Activated effector memory CD4-positive, alpha-beta T cell treated with Interleukin-2 at 50 U/mL for 16 hours (primary cell): ENCODE measurements around the gene TTC7B.

Source experiments
- DNase-seq: peaks from one replicate; pipeline ENCODE4 v3.0.0-alpha.2; 2020

The TTC7B gene

DNA sequence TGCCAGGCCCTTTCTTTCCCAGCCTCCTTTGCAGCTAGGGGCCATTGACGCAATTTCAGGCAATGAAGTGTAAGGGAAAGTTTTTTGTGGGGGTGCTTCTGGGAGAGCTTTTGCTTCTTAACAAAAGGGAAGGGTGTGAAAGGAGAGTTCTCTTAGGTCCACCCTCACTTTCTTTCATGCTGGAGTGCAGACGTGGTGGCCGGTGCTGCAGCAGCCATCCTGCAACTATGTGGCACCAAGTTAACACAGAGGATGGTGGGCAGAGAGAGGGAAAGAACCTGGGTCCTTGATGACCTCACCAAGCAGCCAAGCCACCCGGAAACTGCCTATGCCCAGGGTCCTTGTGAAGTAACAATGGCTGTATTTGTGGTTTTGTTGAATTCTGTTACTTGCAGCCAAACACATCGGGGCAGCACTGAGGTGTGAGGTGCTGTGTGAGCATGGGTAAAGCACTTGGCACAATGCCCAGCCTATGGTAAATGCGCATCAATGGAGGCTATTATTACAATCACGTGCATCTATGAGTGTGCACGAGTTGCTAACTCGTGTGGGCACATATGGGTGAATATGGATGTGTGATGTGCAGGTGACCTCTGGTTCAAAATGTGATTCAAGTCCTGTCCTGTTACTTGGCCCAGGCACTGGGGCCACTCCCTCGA lies 296.8 kb downstream of the TTC7B start:
- DNase-seq = no peak

DNA sequence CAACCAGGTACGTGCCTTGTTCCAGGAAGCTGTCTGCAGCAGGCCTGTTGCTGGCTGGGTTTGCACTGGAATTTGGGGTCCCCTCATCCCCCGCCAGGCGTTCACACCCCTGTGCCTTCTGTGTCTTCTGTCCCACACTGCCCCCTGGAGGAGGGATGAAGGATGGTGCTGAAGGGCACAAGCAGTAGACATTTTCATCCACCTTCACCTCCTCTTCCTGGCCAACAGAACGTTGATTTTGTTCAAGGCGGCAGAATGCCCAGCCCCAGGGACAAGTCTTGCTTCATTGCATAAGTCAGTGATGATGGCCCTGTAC lies 297.3 kb downstream of the TTC7B start:
- DNase-seq = peak; percentile 10

DNA sequence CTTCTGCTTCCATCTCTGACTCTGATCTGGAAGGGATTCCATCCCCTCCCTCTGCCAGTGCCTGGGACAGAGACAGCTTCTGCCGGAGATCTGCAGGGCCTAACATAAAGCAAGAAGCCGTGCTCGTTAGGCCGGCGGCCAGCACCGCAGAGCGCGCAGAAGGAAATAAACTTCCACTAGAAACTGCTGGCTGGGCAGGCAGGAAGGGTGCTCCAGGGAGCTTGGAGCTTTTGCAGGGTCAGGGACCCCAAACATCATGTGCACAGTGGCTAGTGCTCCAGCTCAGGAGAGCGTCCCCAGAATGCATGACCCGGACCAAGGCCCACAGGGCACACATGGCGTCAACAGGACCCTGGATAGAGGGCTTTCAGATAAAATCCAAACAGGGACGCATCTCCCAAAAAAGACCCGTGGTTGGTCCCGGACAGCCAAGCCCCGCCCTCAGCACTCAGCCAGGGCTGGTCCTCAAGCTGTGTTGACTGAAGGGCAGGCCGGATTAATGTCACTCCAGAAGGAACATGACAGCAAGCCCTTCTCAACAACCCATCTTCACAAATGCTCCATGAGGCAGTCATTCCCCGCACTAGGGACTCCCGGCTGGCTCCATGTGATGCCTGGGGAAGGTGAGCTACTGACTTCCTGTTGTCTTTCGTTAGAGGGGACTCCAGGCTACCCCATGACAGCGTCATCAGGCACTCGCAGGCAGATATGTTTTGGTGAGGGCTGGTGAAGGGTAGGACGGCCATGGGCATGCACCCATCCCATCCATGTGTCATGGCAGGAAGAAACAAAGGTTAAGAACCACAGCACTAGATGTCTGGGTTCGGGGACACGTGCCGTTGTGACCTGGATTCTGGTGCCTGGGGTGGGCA lies 297.9 kb downstream of the TTC7B start:
- no peak for DNase-seq

DNA sequence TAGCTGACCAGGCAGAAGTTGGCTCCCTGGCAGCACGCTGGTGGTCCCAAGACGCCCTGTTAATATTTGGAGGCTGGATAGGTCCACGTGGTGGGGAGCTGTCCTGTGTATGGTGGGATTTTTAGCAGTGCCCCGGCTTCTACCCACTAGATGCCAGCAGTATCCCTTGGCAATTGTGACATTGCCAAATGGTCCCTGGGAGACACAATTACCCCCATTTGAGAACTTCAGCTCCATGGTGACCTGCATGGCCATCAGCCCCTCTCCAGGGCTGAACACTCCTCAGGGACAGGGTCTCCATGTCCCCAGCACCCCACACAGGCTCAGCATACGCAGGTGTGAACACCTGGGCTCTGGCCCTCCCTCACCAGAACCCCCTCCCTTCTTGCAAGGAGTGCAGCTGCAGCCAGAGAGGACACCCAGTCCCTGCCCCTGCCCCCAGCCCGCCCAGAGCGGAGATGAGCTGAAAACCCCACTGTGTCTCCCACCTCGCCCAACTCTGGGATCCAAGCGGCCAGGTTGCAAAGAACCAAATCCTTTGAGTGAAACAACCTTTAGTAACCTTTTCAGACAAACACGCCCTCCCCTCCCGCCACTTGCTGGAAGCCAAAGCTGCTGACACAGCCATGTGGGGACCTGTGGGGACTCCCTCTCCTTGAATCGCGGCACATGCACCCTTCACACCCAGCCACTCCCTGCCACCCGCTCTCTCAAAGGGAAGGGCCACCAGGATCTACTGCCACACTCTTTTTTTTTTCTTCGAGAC lies 299.0 kb downstream of the TTC7B start:
- no peak for DNase-seq

DNA sequence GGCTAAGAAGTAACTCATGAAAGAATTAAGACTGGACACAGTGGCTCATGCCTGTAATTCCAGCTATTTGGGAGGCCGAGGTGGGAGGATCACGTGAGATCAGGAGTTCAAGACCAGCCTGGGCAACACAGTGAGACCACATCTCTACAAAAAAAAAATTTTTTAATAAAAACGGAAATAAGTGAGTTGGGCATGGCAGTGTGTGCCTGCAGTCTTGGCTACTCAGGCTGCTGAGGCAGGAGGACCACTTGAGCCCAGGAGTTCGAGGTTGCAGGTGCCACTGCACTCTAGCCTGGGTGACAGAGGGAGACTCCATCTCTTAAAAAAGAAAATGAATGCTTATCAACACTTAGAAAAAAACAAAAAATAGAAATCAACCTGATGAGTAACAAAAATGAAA lies 301.7 kb downstream of the TTC7B start:
- no peak for DNase-seq

DNA sequence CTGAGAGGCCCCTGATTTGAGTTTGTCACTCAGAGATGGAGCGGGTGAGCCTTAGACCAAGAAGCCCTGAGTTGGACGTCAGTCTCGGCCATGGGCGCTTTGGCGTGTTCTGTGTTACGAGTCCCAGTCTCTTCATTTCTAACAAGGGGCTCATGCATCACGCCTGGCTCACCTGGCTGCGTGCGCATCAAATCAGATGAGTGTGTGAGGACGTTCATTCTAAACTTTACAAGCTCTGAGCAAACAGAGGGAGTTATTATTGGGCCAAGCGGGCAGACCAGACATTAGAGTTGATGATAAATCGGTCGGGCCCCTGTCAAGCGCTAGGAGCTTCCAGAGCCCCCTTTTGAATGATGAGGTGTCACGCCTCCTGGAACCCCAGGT lies 302.2 kb downstream of the TTC7B start:
- DNase-seq = no peak

DNA sequence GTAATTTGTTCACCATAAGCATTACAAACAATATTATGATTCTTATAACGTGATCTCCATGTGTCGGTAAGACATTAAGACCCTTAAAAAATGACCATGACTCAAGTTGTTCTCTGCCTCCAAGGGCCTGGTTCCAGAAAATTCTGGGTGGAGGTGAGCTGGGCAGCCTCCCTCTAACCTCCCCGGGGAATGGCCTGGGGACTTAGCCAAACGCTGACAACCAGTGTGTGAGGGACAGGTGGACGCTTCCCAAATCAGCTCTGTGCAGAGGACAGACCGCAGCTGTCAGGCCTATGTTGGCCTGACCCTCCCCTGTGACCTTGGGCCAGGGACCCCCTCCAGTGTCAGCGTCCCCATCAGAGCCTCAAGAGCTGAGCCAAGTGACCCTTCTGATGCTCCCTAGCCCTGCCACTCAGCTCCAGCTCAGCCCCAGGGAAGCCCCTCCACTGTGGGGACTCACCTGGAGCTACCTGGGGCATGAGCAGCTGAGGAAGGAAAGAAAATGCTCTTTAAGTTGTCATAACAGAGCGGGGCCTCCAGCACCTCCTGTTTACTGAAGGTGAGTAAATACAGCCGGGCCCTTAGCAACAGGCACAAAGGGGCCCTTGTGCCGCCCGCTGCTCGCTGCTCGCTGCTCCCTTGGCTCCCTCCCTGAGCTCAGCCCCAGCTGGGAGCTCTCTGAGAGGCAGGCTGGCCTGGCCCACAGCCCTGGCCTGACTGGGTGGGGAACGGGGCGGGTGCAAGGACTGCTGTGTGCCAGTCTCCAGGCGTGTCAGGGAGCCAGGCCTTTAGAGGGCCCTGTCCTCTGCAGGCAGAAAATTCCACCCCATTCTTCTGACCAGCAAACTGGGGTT lies 302.8 kb downstream of the TTC7B start:
- no peak for DNase-seq

DNA sequence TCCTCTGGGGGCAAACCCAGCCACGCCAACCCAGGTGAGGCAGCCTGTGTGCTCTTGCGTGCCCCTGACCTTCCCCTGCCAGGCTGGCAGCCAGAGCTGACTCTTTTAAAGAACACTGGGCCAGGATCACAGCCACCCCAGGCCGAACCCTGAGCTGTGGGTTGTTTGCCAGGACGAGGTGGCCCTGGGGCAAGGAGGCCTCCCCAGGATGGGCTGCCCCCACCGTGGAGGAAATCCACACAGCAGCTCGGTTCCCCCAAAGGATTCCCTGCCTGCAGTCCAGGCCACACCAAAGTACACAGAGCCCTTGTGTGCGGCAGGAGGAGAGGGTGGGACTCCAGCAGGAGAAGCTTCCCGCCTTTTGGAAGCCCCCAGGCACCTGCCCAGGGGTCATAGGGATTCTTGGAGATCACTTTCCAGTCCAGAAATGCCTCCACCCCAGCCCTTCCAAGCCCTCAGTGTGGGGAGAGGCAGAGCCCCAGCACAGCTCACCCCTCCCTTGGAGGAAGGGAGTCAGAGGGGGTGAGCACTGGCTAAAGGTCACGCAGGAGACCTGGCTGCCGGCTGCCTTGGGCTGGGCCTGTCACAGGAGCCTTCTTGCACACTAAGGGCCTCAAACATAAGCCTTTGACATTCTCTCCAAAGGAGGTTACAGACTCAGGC lies 303.8 kb downstream of the TTC7B start:
- no peak for DNase-seq

DNA sequence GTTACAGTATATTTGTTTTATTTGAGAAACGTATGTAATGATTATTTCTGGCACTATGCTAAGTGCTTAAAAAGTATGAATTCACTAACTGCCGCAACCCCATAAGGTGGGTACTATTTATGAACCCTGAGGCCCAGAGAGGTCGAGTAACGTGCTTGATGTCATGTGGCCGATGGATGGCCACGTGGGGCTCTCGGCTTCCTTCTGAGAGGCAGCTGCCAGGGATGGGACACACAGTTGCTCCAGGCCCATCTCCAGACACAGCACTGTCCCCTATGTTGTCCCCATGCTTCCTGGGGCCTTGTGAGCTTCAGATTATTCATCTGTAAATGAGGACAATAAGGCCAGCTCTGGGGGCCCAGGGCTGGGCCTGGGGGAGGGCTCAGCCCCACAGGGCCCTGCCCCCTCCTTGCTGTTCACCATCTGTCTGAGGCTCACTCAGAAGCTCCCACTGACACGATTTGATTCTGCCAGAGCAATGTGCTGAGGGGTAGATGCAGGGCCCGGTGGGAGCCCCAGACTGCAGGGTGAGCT lies 304.4 kb downstream of the TTC7B start:
- DNase-seq = no peak

DNA sequence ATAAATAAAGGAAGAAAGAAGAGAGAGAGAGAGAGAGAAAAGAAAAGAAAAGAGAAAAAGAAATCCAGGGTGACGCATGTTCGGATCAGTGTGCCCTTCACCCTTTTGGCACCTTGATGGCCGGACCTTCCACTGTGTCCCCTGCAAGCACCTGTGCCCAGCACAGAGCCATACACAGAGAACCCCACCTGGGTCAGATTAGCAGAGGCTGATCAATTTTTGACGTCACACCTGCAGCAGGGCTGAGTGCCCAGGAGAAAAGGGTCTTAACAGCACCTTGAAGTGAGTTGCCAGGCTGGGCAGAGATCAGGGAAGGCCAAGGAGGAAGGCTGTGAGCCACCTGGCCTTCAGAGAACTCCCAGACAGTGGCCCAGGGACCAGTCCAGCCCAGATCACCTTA lies 305.0 kb downstream of the TTC7B start:
- DNase-seq = no peak

DNA sequence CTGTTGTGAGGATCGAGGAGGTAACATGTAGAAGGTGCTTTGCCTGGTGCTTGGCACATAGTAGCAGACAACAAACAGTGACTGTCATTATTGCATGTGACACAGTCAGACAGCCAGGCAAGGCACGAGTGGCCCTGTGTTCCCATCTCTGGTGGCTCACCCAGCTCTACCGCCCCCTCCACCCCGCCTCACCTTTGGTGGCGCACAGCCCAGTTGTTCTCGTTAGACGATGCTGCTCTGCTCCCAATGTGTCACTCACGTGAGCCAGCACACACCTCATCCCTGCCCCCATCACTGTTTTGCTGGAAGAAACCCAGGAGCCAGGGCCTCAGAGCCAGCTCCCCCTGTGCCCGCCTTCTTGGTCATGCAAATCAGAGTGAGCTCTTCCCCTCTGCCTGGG lies 306.1 kb downstream of the TTC7B start:
- DNase-seq = no peak

DNA sequence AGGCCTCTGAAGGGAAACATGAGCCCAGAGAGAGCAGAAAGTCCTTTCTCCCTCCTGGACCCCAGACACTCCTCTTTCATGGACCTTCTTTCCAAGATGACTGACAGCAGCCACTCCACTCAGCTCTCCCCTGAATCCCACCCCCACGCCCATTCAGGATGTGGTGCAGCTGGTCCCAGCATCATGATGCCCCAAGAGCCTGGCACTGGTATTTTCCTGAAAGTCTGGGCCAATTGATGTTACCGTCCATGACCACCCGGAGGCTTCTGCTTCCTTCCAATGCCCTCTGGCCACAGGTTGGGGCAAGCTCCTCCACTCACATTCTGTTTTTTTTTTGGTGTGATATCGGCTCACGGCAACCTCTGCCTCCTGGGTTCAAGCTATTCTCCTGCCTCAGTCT lies 306.8 kb downstream of the TTC7B start:
- no peak for DNase-seq

DNA sequence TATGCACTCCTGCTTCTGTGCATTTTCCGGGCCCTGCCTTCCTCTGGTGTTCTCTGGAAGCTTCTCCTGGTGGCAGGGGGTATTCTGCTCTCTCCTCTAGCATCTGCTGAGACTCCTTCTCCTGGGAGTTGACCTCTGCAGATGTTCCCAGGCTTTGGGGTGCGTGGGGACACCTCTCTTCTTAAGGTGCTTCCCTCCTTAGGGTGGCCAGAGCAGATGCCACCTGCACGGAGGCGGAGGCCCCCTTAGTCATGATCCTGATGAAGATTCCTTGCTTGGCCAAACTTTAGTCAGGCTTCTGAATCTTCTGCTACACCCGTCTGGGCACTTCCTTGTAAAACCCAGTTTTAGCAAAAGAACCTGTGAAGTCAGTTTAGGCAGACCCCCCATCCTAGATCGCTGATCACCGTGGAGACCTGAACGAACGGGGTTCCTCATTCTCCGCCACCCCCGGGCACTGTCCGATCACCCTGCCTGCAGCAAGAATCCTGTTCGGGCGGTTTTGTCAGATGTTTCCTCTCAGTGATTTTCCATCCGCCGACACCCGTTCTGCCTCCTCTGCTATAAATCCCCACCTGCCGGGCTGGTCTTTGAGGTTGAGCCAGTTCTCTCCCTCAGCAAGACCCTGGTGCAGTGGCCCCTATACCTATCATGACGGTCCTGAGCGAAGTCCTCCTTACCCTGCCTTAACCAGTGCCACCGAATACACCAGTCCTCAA lies 307.5 kb downstream of the TTC7B start:
- DNase-seq = no peak

DNA sequence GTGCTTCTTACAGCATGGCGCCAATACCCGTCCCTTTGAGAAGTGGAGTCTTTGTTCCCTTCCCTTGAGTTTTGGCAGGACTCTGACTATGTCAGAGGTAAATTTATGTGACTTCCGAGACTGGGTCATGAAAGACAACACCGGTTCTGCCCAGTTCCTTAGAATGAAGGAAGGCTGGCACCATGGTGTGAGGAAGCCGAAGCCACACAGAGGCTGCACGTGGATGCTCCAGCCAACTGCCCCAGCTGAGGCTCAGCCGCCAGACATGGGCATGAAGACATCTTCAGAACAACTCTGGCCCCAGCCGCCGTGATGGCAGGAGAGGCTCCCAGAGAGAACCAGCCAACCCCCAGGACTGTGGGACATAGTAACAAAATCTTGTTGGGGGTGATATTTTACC lies 308.2 kb downstream of the TTC7B start:
- DNase-seq = no peak

DNA sequence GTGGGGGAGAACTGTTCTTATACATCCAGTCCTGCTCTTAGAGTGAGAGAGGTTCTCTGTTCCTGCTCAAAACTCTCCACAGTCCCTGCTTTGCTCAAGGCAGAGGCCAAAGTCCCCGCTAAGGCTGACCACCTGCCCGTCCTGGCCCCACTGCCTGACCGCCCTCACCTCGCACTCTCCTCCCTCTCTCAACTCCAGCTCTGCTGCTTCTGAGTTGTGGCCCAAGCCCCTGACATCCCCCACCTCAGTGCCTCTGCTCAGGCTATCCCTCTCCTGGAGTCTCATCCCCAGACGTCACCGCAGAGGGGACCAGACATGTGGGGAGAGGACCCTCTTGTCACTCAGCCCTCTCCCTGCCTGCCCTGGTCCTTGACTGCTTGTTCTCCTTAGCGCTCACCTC lies 308.8 kb downstream of the TTC7B start:
- DNase-seq = no peak

DNA sequence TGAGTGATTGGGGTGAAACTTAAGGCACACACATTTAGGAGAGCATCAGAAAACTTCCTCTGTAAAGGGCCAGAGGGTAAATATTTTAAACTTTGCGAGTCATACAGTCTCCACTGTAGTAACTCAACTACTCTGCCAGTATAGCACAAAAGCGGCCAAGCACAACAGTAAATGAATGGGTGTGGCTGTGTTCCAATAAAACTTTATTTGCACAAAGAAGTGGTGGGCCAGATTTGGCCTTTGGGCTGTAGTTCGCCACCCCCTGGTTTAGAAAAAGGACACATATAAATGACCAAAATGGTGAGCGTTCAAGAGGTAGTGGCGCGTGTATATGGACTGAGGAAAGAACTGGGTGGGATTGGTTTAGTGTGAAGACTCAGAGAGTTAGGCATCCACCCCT lies 309.5 kb downstream of the TTC7B start:
- no peak for DNase-seq

DNA sequence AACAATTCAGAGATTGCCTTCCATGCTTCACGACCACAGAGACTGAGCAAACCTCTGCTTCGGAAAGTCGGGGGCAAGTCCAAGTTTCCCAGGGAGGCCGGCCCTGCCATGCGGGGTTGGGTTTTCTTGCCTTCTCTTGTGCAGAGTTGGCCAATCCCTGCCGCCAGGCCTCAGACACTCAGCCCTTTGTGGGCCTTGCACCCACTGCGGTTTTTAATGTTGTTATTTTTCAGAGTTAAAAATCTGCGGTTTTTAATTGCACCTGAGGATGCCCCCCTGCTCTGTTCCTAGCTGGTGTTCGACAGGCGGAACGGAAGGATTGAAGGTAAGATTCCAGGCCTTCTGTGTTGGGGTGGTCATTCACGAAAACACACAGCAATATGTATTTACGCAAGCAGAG lies 310.7 kb downstream of the TTC7B start:
- no peak for DNase-seq

DNA sequence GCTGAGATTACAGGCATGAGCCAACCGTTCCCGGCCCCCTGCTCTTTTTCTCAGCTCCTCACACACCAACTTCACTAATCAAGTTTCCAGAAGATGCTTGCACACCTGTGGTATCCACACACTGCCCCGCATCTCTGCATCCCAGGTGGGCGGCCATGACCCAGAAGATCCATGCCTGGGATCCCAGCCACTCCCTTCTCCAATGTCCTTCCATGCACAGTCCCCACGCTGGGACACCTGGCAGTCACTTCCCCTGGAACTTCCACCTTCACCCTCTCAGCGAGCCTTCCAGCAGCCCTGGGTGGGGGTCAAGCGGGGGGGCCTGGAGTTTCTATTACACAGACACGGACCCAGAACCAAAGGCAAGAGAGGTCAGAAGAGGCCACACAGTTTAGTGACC lies 311.6 kb downstream of the TTC7B start:
- DNase-seq = no peak

DNA sequence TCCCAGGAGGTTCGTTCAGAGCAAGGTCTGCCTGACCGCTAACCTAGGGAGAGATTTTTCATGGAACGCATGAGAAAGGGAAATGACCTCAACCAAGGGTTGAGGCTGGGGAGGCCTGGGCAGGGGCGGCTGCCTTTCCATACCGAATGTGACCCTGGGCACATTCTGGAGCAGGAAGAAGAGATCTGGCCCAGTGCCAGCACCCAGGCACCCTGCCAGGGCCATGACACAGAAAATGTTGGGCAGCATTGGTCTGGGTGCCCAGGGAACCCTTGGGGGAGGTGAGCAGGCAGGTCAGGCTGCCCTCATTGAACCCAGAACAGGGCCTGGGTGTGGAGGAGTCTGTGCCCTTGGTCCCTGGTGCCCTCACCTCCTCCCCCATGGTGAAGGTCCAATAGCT lies 312.6 kb downstream of the TTC7B start:
- no peak for DNase-seq

DNA sequence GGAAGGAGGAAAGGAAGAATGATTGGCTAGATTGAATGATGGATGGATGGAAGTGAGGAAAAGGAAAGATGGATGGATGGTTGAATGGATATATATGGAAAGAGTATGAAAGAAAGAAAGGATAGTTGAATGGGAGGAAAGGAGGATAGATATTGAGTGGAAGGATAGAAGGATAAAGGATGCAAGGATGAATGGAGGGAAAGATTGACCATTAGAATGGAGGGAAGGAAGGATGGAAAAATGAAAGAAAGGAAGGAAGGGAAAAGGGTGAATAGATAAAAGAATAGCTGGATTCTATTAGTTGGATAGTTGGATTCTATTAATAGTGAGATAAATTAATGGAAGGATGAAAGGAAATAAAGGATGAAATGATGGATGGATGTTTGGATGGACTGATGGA lies 313.5 kb downstream of the TTC7B start:
- no peak for DNase-seq

DNA sequence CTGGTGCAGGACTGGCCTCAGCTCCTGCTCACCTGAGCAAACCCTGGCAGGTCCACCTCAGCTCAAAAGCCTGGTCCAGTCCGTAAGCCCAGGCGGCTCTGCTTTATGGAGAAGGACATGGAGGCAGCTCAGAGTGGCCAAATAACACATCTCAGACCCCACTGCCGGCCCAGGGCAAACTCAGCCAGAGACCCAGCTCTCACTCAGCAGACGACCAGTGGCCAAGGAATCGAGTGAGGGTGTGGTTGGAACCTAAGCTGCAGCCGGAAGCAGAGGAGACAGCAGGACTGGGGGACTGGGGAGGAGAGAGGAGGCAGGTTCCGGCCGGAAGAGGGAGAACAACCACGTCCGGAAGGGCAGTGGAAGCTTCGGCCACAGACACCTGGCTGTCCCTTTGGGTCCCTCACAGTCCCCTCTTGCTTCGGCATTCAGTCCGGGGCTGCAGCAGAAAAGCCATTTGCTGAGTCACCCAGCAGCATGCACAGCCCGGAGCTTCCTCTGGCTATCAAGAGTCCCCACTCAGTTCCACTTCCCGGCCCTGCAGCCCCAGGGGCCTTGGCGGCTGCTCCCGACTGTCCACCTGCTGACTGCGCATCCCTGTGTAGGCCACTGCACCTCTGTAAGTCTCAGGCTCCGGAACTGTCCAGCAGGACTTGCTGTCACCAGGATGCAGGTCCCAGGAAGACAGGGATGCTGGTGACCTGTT lies 315.4 kb downstream of the TTC7B start:
- no peak for DNase-seq
